HG02938 (cell line): ENCODE data around the gene ISYNA1.
"Not testable (repeated sequence)": the region's sequence is repeated elsewhere in the genome, so short reads cannot be mapped to it uniquely, and the experiment has no call there.

Experiments used
- ATAC-seq: cut with Tn5 transposase; IDR thresholded peaks from one replicate; pipeline ENCODE4 v1.9.1; 2021; ENCODE audit warnings: mild to moderate bottlenecking, moderate library complexity; ENCODE audit not compliant: unreplicated experiment

ISYNA1 gene

GRCh38 chr19:18421371-18421959 lies 16.5 kb downstream of the ISYNA1 start:
- no peak for ATAC-seq

DNA sequence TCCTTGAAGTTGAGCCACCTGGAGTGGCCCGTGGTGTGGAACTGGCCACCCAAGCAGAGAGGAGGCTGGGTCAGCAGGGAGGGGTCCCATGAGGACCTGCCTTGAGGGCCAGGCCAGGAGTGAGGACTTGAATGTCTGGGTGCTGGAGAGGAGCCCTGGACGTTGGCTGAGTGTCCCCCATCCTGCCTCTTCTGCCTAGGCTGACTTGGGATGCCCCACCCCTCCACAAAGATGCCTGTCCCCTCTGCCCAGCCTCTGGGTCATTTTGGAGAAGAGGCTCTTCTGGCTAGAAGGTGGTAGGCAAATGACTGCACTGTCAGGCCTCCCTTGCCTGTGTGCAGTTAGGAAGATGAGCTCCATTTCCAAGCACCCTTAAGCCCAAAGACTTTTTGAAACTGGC lies 17.0 kb downstream of the ISYNA1 start:
- no peak for ATAC-seq

GRCh38 chr19:18419699-18420460 lies 18.1 kb downstream of the ISYNA1 start:
- no peak for ATAC-seq

GRCh38 chr19:18419195-18419698 lies 18.7 kb downstream of the ISYNA1 start, which contains the start of gene SSBP4:
Gene SSBP4, plus strand, starts transcription at chr19:18419398. Its CDS starts 251 bp downstream, at chr19:18419649.
- no peak for ATAC-seq

- ATAC-seq = no peak
Observed at GRCh38 chr19:18418483-18419194, 19.3 kb downstream of the ISYNA1 start.

- ATAC-seq = no peak
Observed at GRCh38 chr19:18418029-18418482, 19.9 kb downstream of the ISYNA1 start.

- no peak for ATAC-seq
Observed at GRCh38 chr19:18417250-18418028, 20.5 kb downstream of the ISYNA1 start.

GRCh38 chr19:18416778-18417249 lies 21.1 kb downstream of the ISYNA1 start:
- no peak for ATAC-seq

DNA sequence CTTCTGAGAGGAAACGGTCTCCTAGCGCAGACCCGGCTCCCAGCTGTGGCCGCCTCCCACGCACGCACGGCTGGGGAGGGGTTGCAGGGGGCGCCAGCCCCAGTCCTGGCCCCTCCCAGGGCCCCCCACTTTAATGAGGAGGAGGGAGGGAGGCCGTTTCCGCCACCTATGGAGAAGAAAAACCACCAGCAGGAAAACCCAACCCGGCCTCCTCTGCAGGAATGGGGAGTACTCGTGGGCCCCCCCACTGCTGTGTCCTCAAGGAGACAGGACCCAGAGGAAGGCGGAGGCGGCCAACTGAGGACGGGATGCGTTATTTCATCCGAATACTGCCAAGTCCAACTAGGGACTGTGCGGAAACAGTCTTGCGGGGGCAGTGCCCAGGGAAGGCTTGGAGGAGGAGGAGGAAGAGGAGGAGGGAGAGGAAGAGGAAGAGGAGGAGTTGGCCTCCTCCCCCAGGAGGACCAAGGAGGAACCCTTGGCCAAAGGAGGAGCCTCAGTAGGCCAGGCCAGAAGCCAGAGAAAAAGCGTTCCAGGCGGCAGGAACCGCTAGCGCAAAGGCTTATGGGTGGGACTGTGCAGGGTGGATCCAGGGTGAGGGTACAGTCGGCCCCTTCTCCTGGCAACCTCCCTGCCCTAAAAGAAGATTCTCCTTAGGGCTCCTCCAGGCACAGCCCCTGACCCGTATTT lies 22.6 kb downstream of the ISYNA1 start:
- ATAC-seq = no peak

DNA sequence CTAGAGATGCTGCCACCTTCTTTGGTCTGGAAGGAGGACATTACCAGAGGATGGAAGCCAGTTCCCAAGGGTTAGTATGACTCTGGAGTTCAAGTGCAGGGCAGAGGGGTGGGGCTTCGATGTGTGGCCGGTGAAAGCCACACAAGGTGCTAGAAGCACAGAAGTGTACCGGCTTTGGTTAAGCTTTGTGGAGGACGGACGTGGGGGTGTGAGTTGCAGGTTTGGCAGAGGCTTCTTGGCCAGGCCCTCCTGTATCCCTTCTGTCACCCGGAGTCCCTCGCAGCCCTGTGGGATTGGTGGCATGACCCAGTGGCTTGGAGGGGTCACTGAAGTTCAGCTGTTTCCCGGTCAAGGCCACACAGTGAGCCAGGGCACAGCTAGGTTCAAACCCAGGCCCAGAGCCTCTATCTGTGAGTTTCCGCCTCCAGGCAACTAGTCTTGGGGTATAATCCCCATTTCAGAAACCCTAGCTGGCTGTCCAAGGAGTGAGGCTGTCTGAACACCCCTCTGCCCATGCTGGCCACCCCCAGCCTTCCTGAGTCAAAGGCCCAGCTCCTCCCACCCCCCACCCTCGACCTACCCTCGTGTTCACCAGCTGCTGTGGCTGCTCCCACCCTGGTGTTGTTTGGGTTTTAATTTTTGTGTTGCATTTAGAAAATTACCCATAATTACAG lies 23.3 kb downstream of the ISYNA1 start:
- ATAC-seq = no peak

DNA sequence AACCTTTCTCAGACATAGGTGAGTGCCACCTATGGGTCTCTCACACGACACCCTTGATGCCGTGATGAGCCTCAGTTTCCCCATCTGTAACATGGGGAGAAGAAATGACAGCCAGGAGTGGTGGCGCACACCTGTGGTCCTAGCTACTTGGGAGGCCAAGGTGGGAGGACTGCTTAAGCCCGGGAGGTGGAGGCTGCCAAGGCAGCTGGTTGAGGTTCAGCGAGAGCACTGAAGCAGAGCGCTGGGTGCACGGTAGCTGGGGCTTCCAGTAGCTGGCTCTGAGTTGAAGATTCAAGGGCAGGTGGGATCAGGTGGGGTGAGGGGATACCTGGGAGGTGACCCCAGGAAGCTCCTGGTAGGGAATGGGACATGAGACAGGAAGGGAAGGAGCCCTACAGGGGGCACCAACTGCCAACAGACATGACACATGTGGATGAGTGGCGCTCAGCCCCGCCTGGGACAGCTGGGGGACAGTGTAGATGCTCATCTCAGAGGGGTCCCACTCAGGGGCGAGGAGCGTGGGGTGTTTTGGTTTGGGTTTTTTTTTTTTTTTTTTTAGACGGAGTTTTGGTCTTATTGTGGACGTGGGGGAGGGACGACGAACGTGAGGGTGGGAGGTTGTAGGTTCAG lies 25.2 kb downstream of the ISYNA1 start:
- ATAC-seq = no peak

DNA sequence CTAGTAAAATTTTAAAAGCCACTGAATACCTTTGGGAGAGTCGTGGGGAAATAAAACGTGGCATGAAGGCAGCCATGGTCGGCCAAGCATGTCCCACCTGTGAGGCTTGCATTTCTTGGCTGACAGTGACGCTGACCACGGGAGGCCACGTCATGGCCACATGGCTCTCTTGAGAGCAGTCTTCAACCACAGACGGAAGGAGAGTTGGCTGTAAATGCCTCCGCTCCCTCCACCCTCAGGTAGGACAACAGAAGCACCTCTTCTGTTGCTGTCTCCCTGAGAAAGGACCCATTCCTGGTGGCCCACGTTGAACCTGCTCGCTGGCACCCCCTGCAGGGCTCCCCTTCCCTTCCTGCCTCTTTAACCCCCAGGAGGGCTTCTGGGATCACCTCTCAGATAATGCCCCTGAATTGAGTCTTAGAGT lies 29.9 kb downstream of the ISYNA1 start:
- no peak for ATAC-seq

DNA sequence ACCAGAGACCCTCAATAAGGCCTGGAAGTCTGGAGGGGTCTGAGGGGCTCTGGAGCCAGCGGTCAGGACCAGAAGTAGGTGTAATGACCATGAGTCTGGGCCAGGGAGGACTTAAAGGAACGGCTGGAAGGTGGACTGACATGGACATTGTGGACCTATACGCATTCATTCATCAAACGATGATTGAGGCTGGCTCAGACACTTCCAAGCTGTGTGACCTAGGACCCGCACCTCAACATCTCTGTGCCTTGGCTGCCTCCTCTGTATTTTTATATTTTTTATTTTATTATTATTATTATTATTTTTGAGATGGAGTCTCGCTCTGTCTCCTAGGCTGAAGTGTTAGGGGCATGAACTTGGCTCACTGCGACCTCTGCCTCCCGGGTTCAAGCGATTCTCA lies 31.2 kb downstream of the ISYNA1 start:
- no peak for ATAC-seq

- ATAC-seq = not testable (repeated sequence)
Observed at GRCh38 chr19:18405754-18406153, 32.2 kb downstream of the ISYNA1 start.

DNA sequence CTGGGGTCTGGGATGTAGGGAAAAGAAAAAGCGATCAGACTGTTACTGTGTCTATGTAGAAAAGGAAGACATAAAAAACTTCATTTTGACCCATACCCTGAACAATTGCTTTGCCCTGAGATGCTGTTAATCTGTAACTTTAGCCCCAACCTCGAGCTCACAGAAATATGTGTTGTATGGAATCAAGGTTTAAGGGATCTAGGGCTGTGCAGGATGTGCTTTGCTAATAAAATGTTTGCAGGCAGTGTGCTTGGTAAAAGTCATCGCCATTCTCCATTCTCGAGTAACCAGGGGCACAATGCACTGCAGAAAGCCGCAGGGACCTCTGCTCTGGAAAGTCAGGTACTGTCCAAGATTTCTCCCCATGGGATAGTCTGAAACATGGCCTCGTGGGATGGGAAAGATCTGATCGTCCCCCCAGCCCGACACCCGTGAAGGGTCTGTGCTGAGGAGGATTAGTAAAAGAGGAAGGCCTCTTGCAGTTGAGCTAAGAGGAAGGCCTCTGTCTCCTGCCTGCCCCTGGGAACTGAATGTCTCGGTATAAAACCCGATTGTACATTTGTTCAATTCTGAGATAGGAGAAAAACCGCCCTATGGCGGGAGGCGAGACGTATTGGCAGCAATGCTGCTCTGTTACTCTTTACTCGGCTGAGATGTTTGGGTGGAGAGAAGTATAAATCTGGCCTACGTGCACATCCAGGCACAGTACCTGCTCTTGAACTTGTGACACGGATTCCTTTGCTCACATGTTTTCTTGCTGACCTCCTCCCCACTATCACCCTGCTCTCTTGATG lies 35.3 kb downstream of the ISYNA1 start:
- not testable (repeated sequence) for ATAC-seq

DNA sequence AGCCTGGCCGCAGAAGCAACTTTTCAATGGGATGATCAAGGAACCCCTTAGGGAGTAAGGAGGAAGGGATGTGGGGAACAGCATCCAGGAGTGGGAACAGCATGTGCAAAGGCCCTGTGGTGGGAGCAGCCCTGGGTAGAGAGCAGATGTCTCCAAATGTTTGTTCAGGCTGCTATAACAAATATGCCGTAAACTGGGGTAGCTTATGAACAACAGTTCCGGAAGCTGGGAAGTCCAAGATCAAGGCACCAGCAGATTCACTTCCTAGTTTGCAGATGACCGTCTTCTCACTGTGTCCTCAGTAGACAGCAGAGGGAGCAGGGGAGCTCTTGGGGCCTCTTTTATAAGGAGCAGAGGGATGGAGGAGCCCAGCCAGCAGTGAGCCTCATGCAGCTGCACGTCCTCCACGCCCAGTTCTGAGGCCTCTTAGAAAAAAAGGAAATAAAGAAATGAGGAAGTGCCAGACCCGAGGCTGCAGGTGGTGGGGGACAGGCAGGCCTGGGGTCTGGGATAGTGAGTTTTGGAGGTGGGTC lies 36.3 kb downstream of the ISYNA1 start:
- no peak for ATAC-seq

DNA sequence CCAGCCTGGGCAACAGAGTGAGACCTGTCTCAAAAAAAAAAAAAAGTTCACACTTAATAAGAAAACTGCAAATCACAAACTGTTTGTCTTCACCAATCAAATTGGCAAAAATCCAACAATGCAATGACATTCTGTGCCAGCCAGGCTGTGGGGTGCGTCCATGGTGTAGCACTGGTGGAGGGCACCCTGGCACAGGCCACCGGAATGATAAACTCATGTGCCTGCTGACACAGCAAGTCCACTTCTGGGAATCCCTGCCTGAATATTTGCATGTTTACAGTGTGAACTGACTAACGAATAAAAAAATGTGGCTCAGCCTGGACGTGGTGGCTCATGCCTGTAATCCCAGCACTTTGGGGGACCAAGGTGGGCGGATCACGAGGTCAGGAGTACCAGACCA lies 38.9 kb downstream of the ISYNA1 start:
- ATAC-seq = no peak
